Activated T-helper 9 cell treated with anti-CD3 and anti-CD28 coated beads, Interleukin-2, amount 50 U/mL, for 16 hours (primary cell): Measurements from ENCODE around the gene RNF130.

Experiments
- DNase-seq: peaks from one replicate; pipeline ENCODE4 v3.0.0-alpha.2; 2020; ENCODE audit warnings: low read depth

The RNF130 gene

DNA sequence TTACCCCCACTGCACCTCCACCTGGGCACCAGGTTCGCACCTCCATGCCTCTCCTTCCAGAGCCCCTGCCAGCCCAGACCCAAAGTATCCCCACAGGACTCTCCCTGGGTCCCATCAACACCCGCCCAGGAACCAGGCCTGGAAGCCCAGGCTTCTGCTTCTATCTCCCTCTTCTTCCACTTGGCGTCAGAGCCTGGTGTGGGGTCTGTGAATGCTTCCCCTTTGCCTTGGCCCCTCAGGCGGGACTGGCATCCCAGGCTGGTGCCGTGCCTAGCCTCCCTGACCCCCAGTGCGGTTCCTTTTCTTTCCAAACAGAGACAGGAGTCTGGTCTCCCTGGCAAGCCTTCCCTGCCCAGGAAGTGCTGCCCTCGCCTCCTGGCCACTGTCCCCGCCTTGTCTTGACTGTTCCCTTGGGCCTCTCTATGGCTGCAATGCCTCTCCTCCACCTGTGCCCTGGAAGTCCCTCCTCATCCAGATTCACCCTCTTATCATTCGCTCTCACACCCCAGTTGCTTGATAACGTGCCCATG is 156.1 kb downstream of the RNF130 start:
- no peak for DNase-seq

DNA sequence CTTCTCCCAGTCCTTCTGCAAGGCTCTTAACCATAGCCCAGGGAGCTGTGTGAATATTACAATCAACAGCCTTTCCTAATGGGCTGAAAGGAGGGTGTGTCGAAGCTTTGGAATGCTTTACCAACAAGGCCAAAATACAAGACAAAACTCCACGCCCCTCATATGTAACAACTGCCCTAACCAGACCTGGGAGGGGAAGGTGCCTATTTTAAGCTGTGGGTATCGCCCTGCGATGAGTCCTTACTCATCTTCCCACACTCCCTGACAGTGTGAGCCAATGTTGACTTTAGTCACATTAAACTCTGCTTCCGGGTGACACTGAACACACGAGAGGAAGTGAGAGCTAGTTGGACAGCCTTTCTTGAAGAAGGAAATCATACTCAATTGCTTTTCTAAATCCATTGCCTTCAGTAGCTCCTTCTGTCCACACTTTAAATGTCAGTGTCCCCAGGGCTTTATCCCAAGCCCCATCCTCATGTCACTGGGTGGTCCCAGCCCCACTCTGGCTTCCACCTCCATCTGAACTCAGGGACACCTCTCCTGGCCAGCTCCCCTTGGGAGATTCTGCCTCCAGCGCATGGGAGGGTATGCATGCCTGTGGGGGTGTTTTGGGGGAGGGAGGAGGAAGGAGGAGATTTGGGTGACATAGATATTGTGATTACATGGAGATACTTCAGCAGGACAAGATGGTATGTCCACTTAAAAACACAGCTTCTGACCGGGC is 157.4 kb downstream of the RNF130 start:
- DNase-seq: no peak

DNA sequence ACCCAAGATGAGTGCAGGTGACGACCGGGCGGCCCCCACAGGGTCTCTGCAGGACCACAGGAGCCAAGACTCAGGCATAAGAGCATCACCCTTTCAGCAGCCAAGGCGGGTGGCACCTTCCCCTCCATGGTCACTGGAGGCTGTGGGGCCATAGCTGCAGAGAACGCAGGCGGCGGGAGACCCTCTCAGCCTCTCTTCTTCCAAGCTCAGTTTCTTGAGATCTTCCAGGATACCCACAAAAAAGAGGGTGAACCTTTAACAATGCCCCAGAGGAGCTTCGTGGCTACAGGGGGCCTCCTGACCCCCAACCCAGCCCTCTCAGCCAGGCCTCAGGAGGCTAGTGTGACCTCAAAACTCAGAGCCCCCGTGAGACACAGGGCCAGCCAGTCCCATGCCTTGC is 158.1 kb downstream of the RNF130 start:
- DNase-seq: no peak

DNA sequence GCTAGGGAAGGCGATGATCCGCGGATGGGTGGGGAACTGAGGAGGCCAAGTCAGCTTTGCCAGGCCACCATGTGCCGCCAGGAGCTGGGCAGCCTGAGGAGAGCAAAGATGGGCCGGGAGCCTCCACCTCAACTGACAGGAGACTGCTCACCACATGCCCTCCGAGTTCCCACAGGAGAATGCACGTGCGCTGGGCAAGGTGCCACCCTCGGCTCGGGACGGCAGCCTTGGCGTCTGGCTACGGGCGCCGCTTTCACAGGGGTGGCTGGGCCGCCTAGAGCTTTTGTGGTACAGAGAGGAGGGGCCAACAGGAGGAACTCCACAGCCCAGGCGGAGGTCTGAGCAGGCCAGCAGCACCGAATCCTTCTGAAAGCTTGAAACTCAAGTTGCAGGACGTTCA is 158.6 kb downstream of the RNF130 start:
- no peak for DNase-seq

DNA sequence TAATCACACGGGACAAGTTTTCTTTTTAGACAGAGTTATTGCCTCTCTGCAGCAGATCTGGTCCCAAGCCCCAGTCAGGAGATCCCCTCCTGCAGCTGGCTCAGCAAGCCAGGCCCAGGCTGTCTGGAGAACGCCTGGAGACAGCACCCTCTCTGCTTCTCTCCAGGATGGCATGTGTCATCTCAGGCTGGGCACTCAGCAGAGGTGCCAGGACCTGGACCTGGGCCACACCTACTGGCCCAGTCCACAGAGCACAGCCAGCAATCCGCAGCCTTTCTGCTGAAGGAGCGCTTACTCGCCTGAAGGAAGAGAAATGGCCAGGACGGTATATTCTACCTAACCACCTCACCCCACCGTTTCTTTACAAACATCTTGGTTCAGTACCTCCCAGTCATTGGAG is 159.2 kb downstream of the RNF130 start:
- no peak for DNase-seq

DNA sequence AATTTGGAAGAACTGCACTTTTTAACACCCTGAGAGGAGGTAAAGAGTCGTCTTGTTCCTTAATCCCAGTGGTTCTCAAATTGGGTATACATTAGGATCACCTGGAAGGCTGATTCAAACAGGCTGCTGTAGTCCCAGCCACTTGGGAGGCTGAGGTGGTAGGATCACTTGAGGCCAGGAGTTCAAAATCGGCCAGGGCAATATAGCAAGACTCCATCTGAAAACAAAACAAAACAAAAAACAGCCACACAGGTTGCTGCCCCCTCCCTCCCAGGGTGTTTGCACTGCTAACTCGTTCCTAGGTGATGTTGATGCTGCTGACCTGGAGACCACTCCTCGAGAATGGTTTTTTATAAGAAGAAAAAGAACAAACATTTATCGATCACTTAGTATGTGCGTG is 162.3 kb downstream of the RNF130 start:
- no peak for DNase-seq

DNA sequence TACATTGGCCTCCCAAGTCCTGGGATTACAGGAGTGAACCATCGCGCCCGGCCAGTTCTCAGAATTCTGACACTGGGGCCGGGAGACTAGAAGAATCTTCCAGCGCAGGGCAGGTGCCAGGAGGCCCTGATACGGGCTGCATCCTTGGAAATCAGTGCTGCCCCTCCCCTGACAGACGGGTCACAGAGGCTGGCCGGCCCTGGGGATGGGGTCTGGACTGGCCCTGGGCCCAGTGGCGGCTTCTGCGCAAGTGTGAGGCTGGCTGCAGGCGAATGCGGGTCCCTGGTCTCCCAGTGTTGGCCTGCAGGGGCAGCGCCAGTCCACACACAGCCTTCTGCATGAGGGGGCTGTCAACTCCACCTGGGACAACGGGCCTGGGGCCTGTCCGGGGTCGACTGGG is 163.0 kb downstream of the RNF130 start:
- no peak for DNase-seq

DNA sequence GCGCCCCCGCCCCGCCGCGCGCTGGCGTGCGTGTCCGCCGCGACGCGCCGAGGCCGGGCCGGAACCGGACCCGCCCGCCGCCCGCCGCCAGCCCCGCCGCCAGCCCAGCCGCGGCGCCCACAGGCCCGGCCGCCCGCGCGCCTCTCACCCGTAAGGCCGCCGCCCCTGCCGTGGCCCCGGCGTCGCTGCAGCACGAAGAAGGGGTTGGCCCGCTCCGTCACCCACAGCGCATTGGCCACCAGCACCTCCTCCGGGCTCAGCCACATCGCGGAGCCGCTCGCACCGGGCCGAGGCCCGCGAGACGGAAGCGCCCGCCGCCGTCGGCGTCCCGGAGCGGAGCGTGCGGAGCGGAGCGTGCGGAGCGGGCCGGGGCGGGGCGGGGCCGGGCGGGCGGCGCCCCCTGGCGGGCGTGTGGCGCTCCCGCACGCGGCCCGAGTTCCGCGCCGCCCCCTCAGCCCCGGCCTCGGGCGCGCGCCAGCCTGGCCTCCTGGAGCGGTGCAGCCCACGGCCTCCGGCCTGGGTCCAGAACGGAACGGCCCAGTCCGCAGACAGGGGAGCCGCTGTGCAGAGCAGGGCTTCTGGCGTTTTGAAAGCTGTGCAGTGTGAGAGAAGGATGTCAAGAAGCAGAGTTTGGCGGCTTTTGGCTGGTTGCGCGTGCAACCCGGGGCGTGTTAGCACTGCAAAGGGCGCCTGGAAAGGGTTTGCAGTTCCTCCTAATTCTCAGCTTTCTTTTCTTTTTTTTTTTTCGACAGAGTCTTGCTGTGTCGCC is 163.8 kb downstream of the RNF130 start, which contains the start of gene TBC1D9B:
Gene TBC1D9B (minus strand): TSS at position 342 of the 769 bp plus-strand sequence. CDS start 76 bp downstream, at position 266.
- peak; percentile 62 for DNase-seq

DNA sequence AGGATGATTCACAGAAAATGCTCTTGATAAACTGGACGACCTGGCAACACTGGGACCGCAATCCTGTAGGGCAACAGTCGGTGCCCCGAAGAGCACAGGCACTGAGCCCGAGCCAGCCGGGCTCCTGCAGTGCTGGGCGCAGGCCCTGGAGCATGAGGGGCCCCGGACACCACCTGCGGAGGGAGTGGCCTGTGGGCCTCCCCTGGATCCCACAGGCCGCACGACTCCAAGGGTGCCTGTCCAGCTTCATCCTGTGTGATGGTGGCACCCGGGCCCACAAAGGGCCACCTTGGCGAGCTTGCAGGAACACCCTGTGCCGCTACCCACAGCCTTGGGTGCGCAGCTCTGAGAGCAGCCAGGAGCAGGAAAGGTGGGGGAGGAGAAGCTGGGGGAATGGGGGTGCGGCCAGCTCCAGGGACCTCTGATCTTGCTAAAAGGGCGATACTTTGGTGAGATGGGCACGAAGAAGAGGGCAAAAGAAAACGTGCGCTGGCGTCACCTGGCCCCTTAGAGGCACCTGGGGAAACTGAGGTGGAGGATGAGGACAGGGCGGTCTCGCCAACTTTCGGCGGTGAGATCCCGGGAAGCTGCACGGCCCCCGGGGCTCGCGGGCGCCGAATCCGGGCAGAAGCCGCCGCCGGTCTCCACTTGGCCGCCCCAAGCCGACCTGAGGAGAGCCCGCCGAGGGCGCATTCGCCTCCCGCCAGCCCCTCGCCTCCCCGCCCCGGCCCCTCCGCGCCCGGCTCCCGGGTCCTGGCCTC is 164.6 kb downstream of the RNF130 start:
- no peak for DNase-seq

DNA sequence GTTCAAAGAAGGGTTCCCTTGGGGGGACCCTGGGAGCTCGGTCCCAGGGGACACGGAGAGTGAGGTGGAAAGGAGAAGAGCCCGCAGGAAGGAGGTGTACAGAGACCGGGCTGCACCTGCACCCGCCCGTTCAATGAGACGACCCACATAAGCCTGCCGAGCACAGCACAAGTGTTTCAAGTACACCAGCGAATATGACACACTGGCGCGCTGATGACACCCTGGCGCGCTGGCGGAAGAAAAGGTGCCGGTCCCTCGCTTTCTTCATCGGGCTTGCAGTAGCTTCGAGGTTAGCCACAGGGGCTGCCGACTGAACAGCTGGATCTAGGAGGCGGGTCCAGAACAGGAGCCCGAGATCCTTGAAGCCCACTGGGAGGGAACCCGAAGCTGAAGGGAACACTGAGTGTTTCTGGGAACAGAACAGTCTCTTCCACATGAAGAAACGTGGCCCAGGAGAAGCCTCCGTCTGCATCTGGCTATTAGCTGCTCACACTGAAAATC is 165.2 kb downstream of the RNF130 start:
- DNase-seq: no peak

DNA sequence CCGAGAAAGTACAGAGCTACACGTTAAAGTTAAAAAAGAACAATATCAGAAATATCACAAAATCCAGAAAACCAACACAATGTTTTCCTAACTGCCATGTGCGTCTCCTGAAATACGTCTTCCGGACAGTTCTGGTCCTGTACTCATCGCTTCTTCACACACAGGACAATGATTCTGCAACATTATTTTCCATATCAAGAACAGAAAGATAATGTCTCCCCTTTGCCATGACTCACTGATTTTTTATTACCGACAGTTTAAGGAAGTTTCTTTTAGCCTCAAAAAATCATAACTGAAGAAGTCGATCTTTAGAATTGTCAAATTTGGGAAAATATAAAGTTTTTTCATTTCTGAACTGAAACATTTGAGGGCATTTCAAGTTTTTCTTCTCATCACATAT is 166.4 kb downstream of the RNF130 start:
- no peak for DNase-seq
